ENCODE results near the gene VPS50. TPM values are rescaled to one million over a fixed set of nuclear protein-coding genes. Genes with fewer than 3 reads are reported as not detected.
"Not testable (repeated sequence)": the region's sequence is repeated elsewhere in the genome, so short reads cannot be mapped to it uniquely, and the experiment has no call there.

The VPS50 gene
- total RNA-seq, 1 experiment from 2014 or later = 13.6 TPM

GRCh38 chr7:93320887-93321286, 88.7 kb downstream of the VPS50 start:
- no peak for DNase-seq
- Histone ChIP-seq H3K27me3 (ENCODE audit: insufficient read depth, low read length) (no peaks in the 10 kb centered on the region), H4K8ac (replicated peaks; ENCODE audit: insufficient read length, low read depth, low read length) (no peak overlapping the region), H3K4me1 (ENCODE audit: insufficient read depth, low read length) (no peaks in the 10 kb centered on the region), H4K20me1 (ENCODE audit: control insufficient read depth, insufficient read depth, insufficient read length) (no peaks in the 10 kb centered on the region), H4K5ac (ENCODE audit: insufficient read length, low read depth, low read length) (no peak overlapping the region), H3K23me2 (ENCODE audit: insufficient read length, low read depth, low read length, poor library complexity, severe bottlenecking) (no peaks in the 10 kb centered on the region), H3K79me1 (ENCODE audit: insufficient read depth, low read depth, low read length, poor library complexity, severe bottlenecking) (no peaks in the 10 kb centered on the region), H2BK20ac (ENCODE audit: low read depth, low read length, poor library complexity, severe bottlenecking) (no peak overlapping the region), H2BK5ac (ENCODE audit: insufficient read length, low read length) (no peak overlapping the region), H3K56ac (ENCODE audit: insufficient read length, low read depth, low read length) (no peak overlapping the region), H3K14ac (ENCODE audit: insufficient read depth, low read length) (no peak overlapping the region), H3K9ac (ENCODE audit: extremely low read depth, insufficient read length, low read length) (no peak overlapping the region), H4K91ac (ENCODE audit: insufficient read length, low read depth, low read length) (no peak overlapping the region), H2AK5ac (ENCODE audit: insufficient read length, low read length) (no peak overlapping the region), H3K23ac (ENCODE audit: insufficient read length, low read depth, low read length) (no peak overlapping the region), H2BK12ac (ENCODE audit: insufficient read length, low read depth, low read length) (no peak overlapping the region), H2BK120ac (ENCODE audit: low read depth, low read length, poor library complexity, severe bottlenecking) (no peak overlapping the region), H2AFZ (ENCODE audit: low read length) (no peak overlapping the region), H3T11ph (ENCODE audit: low read length) (no peak overlapping the region), H3K27ac (ENCODE audit: insufficient read length, low read depth, low read length) (no peak overlapping the region), H3K9me3 (ENCODE audit: control insufficient read depth, low read depth, low read length) (no peaks in the 10 kb centered on the region), H2BK15ac (ENCODE audit: low read depth, low read length) (no peak overlapping the region), H3K79me2 (ENCODE audit: insufficient read depth, low read length) (no peaks in the 10 kb centered on the region), H3K4ac (ENCODE audit: low read depth, low read length) (no peak overlapping the region), H3K18ac (ENCODE audit: insufficient read length, low read depth, low read length) (no peak overlapping the region), H3K4me2 (ENCODE audit: insufficient read depth, insufficient read length, low read length) (no peak overlapping the region)
- no peaks in the 10 kb centered on the region for H3K9me3 Mint-ChIP-seq
- no peaks in the 10 kb centered on the region for H3K4me1 Mint-ChIP-seq
- peaks cover 0 to 7% (median 2%) of the 10 kb centered on the region in 3 experiments; a peak in 3 of 7 replicates for H3K36me3 Mint-ChIP-seq (ENCODE audit: insufficient read depth in 1 of 3, low read depth in 3 of 3)
- no CpG with 5 or more reads among the region's 4 CpGs for WGBS (ENCODE audit: extremely low coverage, insufficient read length, low lambda C conversion rate)
- TF ChIP-seq, protein P1, sequence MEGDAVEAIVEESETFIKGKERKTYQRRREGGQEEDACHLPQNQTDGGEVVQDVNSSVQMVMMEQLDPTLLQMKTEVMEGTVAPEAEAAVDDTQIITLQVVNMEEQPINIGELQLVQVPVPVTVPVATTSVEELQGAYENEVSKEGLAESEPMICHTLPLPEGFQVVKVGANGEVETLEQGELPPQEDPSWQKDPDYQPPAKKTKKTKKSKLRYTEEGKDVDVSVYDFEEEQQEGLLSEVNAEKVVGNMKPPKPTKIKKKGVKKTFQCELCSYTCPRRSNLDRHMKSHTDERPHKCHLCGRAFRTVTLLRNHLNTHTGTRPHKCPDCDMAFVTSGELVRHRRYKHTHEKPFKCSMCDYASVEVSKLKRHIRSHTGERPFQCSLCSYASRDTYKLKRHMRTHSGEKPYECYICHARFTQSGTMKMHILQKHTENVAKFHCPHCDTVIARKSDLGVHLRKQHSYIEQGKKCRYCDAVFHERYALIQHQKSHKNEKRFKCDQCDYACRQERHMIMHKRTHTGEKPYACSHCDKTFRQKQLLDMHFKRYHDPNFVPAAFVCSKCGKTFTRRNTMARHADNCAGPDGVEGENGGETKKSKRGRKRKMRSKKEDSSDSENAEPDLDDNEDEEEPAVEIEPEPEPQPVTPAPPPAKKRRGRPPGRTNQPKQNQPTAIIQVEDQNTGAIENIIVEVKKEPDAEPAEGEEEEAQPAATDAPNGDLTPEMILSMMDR (conservative IDR thresholded peaks at IDR 0.05) = no peak
- H3K4me3 Mint-ChIP-seq = no peak overlapping the region
- no peaks in the 10 kb centered on the region for H3K27me3 Mint-ChIP-seq (ENCODE audit: low read depth)
- H3K27ac Mint-ChIP-seq = no peak overlapping the region

DNA sequence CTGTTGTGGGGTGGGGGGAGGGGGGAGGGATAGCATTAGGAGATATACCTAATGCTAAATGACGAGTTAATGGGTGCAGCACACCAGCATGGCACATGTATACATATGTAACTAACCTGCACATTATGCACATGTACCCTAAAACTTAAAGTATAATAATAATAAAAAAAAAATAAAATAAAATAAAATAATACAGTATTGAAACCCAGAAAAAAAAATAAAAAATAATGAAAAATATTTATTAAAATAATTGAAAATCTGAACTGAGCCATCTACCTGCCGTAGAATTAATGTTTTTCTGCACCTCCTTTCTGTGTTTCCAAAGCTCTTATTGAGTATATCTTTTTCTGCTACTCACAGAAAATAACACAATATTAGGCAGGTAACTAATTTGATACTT, 94.1 kb downstream of the VPS50 start:
- H2BK20ac ChIP-seq (ENCODE audit: low read depth, low read length, poor library complexity, severe bottlenecking); H2BK12ac ChIP-seq (ENCODE audit: insufficient read length, low read depth, low read length); H3K23me2 ChIP-seq (ENCODE audit: insufficient read length, low read depth, low read length, poor library complexity, severe bottlenecking); H4K20me1 ChIP-seq (ENCODE audit: control insufficient read depth, insufficient read depth, insufficient read length); H2BK120ac ChIP-seq (ENCODE audit: low read depth, low read length, poor library complexity, severe bottlenecking); H3K27ac Mint-ChIP-seq; DNase-seq; H4K5ac ChIP-seq (ENCODE audit: insufficient read length, low read depth, low read length); H3K79me1 ChIP-seq (ENCODE audit: insufficient read depth, low read depth, low read length, poor library complexity, severe bottlenecking); H3K4ac ChIP-seq (ENCODE audit: low read depth, low read length); H3K4me1 Mint-ChIP-seq; H3T11ph ChIP-seq (ENCODE audit: low read length); H3K56ac ChIP-seq (ENCODE audit: insufficient read length, low read depth, low read length); H3K79me2 ChIP-seq (ENCODE audit: insufficient read depth, low read length); H2BK15ac ChIP-seq (ENCODE audit: low read depth, low read length); H4K91ac ChIP-seq (ENCODE audit: insufficient read length, low read depth, low read length); H3K14ac ChIP-seq (ENCODE audit: insufficient read depth, low read length); H3K9me3 ChIP-seq (ENCODE audit: control insufficient read depth, low read depth, low read length); H3K27me3 ChIP-seq (ENCODE audit: insufficient read depth, low read length); H2BK5ac ChIP-seq (ENCODE audit: insufficient read length, low read length); H2AFZ ChIP-seq (ENCODE audit: low read length); H3K9me3 Mint-ChIP-seq; H3K4me3 Mint-ChIP-seq; H4K8ac ChIP-seq (replicated peaks; ENCODE audit: insufficient read length, low read depth, low read length); H3K4me1 ChIP-seq (ENCODE audit: insufficient read depth, low read length); H3K18ac ChIP-seq (ENCODE audit: insufficient read length, low read depth, low read length); H3K4me2 ChIP-seq (ENCODE audit: insufficient read depth, insufficient read length, low read length); H3K36me3 Mint-ChIP-seq (ENCODE audit: insufficient read depth in 1 of 3, low read depth in 3 of 3); H2AK5ac ChIP-seq (ENCODE audit: insufficient read length, low read length); H3K27ac ChIP-seq (ENCODE audit: insufficient read length, low read depth, low read length); H3K9ac ChIP-seq (ENCODE audit: extremely low read depth, insufficient read length, low read length); H3K23ac ChIP-seq (ENCODE audit: insufficient read length, low read depth, low read length); H3K27me3 Mint-ChIP-seq (ENCODE audit: low read depth): not testable (repeated sequence)
- WGBS (ENCODE audit: extremely low coverage, insufficient read length, low lambda C conversion rate) = no CpG with 5 or more reads among the region's 2 CpGs
